K562 (cell line): Measurements from ENCODE around the gene C1orf74. TPM values are rescaled to one million over a fixed set of nuclear protein-coding genes. Genes with fewer than 3 reads are reported as not detected.
A peak's percentile ranks its signal among the peaks of the same experiment; 100 is the strongest.

Experiments used
- ATF1 ChIP-seq, 2 experiments: fragments of 450-650 bp in 1 of 2; IDR thresholded peaks; 2 replicates each; pipeline ENCODE4 v1.6.1; 2016; ENCODE audit warnings: missing compliant biosample characterization in 1 of 2, missing genetic modification characterization in 1 of 2
- CREM ChIP-seq: IDR thresholded peaks from 2 replicates; pipeline ENCODE4 v1.6.1; 2014; ENCODE audit warnings: antibody characterized with exemption, low read depth
- MAZ ChIP-seq, 2 experiments: fragments of 450-650 bp in 1 of 2; sonication (generic) in 1 of 2; formaldehyde crosslinking; IDR thresholded peaks in 1 of 2; conservative IDR thresholded peaks in 1 of 2; 2 replicates each; pipeline versions ENCODE4 v1.4.0 to v1.5.0; 2020; ENCODE audit warnings: mild to moderate bottlenecking in 1 of 2, missing genetic modification reagents in 1 of 2
- NCOA6 ChIP-seq: fragments of 450-650 bp; IDR thresholded peaks from 2 replicates; pipeline ENCODE4 v1.6.1; 2017; ENCODE audit warnings: mild to moderate bottlenecking
- NRF1 ChIP-seq, 2 experiments: fragments of 450-650 bp; IDR thresholded peaks in 1 of 2; conservative IDR thresholded peaks in 1 of 2; 2 replicates each; pipeline ENCODE4 v1.6.1; 2014; ENCODE audit warnings: mild to moderate bottlenecking in 2 of 2
- SOX6 ChIP-seq: fragments of 450-650 bp; IDR thresholded peaks from 2 replicates; pipeline ENCODE4 v1.6.1; 2014; ENCODE audit warnings: mild to moderate bottlenecking
- TBP ChIP-seq: optimal IDR thresholded peaks from 2 replicates; pipeline ENCODE3; 2011; ENCODE audit warnings: low read depth, low read length, improper control_type of control experiment
- ZNF274 ChIP-seq: IDR thresholded peaks from 2 replicates; pipeline ENCODE4 v1.6.1; 2011; ENCODE audit warnings: low read depth, mild to moderate bottlenecking, low read length, moderate library complexity, borderline replicate concordance
- ZNF696 ChIP-seq: fragments of 250-450 bp; sonication (Bioruptor Pico); conservative IDR thresholded peaks from 2 replicates; pipeline ENCODE4 v1.4.0; 2020; ENCODE audit warnings: mild to moderate bottlenecking, moderate library complexity
- ZNF75A ChIP-seq: fragments of 450-650 bp; formaldehyde crosslinking; IDR thresholded peaks from 2 replicates; pipeline ENCODE4 v1.4.0; 2020; ENCODE audit warnings: mild to moderate bottlenecking
- polyA plus RNA-seq, 8 experiments: library from polyadenylated mRNA; depleted of rRNA in 4 of 8; stranded (reverse) in 5 of 8; unstranded in 3 of 8; fragments of >200 nt; fragmentation: Nextera tagmentation in 2 of 8; fragmentation: Illumina TruSeq in 1 of 8; extraction: Ambion mirVana in 2 of 8; extraction: Trizol in 1 of 8; gene quantifications; 2 replicates each; pipeline versions ENCODE4 v1.2.1 to v1.2.3, GENCODE V29; 2011 to 2014; ENCODE audit warnings: inconsistent platforms in 1 of 8, missing spikeins in 1 of 8
- total RNA-seq, 7 experiments: library from RNA; depleted of rRNA in 6 of 7; stranded (reverse); fragments of >200 nt in 6 of 7; fragmentation: Illumina TruSeq in 2 of 7; extraction: Trizol in 2 of 7; gene quantifications; 2 replicates each; pipeline versions ENCODE4 v1.2.1 to v1.2.3, GENCODE V29; 2011 to 2021; ENCODE audit warnings: low replicate concordance in 1 of 7
- TF ChIP-seq, protein P1 (sequence below), 2 experiments: fragments of 450-650 bp; IDR thresholded peaks; 2 replicates each; pipeline ENCODE4 v1.6.1; 2018; ENCODE audit warnings: mild to moderate bottlenecking in 2 of 2, low read depth in 1 of 2; ENCODE audit not compliant: partially characterized antibody in 2 of 2
- TF ChIP-seq, protein P2 (sequence below): fragments of 450-650 bp; IDR thresholded peaks from 2 replicates; pipeline ENCODE4 v1.6.1; 2018; ENCODE audit not compliant: partially characterized antibody
- TF ChIP-seq, protein P3 (sequence below): fragments of 450-650 bp; formaldehyde crosslinking; IDR thresholded peaks from 2 replicates; pipeline ENCODE4 v1.4.0; 2020; ENCODE audit warnings: mild to moderate bottlenecking, moderate library complexity
- TF ChIP-seq, protein P4 (sequence below): fragments of 450-650 bp; IDR thresholded peaks from 2 replicates; pipeline ENCODE4 v1.6.1; 2018; ENCODE audit warnings: mild to moderate bottlenecking, low read depth; ENCODE audit not compliant: partially characterized antibody

C1orf74 gene
- total and polyA plus RNA-seq, 9 of the 15 experiments (the other 6 are each of a cell fraction or from before 2014, with no cell fraction given) = 4.0 to 7.6 (median 5.7) TPM

DNA sequence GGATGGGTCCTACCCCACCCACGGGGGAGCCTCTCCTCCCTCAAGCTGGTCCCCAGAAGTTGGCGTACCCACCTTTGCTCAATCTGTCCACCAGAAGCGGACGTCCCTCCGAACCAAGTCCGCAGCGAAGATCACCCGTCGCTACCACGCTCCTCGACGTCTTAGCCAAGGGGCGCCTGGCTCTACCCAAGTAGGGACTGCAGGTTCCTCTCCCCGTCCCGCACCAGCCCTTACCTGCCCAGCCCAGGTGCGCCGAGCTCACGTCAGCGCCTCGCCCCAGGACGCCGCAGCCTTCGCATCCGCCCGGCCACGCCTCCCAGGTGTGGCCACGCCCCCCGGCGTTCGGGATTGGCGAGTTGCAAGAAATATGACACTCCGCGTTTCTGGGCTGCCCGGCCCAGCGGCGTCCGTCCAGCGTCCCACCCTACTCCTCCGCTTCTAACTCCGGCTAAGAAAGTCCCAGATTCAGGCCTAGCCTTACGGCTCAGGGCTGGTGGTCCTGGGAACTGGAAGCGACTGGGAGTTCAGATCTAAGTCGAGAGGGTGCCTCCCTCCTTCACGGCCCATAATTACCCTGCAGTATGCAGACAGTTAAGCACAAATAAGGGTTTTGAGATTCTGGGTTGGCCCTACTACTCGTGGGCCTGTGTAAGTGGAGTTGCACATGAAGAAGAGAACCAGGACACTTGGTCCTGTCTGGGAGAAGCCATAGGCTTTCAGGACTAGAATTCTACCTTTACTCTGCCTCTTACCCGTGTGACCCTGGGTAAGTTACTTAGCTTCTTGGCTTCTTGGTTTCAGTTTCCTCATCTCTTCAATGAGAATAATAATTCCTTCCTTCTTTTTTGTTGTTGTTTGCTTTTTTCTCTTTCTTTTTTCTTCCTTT lies 21.8 kb upstream of the C1orf74 start, which contains the start of gene IRF6 (continued):
- peak; percentile 49 for TF ChIP-seq TBP
- TF ChIP-seq, protein P1, sequence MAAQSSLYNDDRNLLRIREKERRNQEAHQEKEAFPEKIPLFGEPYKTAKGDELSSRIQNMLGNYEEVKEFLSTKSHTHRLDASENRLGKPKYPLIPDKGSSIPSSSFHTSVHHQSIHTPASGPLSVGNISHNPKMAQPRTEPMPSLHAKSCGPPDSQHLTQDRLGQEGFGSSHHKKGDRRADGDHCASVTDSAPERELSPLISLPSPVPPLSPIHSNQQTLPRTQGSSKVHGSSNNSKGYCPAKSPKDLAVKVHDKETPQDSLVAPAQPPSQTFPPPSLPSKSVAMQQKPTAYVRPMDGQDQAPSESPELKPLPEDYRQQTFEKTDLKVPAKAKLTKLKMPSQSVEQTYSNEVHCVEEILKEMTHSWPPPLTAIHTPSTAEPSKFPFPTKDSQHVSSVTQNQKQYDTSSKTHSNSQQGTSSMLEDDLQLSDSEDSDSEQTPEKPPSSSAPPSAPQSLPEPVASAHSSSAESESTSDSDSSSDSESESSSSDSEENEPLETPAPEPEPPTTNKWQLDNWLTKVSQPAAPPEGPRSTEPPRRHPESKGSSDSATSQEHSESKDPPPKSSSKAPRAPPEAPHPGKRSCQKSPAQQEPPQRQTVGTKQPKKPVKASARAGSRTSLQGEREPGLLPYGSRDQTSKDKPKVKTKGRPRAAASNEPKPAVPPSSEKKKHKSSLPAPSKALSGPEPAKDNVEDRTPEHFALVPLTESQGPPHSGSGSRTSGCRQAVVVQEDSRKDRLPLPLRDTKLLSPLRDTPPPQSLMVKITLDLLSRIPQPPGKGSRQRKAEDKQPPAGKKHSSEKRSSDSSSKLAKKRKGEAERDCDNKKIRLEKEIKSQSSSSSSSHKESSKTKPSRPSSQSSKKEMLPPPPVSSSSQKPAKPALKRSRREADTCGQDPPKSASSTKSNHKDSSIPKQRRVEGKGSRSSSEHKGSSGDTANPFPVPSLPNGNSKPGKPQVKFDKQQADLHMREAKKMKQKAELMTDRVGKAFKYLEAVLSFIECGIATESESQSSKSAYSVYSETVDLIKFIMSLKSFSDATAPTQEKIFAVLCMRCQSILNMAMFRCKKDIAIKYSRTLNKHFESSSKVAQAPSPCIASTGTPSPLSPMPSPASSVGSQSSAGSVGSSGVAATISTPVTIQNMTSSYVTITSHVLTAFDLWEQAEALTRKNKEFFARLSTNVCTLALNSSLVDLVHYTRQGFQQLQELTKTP (IDR thresholded peaks at IDR 0.05; ENCODE audit: low read depth in 1 of 2, partially characterized antibody in 2 of 2) = peak; percentile 71 to 76
- peak; percentile 72 to 73 for TF ChIP-seq NRF1 (conservative IDR thresholded peaks at IDR 0.05 in 1 of 2, IDR thresholded peaks at IDR 0.05 in 1 of 2)
- TF ChIP-seq SOX6 = no peak; the same call in 1 of the 2 replicates
- TF ChIP-seq, protein P2, sequence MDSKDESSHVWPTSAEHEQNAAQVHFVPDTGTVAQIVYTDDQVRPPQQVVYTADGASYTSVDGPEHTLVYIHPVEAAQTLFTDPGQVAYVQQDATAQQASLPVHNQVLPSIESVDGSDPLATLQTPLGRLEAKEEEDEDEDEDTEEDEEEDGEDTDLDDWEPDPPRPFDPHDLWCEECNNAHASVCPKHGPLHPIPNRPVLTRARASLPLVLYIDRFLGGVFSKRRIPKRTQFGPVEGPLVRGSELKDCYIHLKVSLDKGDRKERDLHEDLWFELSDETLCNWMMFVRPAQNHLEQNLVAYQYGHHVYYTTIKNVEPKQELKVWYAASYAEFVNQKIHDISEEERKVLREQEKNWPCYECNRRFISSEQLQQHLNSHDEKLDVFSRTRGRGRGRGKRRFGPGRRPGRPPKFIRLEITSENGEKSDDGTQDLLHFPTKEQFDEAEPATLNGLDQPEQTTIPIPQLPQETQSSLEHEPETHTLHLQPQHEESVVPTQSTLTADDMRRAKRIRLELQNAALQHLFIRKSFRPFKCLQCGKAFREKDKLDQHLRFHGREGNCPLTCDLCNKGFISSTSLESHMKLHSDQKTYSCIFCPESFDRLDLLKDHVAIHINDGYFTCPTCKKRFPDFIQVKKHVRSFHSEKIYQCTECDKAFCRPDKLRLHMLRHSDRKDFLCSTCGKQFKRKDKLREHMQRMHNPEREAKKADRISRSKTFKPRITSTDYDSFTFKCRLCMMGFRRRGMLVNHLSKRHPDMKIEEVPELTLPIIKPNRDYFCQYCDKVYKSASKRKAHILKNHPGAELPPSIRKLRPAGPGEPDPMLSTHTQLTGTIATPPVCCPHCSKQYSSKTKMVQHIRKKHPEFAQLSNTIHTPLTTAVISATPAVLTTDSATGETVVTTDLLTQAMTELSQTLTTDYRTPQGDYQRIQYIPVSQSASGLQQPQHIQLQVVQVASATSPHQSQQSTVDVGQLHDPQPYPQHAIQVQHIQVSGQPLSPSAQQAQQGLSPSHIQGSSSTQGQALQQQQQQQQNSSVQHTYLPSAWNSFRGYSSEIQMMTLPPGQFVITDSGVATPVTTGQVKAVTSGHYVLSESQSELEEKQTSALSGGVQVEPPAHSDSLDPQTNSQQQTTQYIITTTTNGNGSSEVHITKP = peak; percentile 58
- peak in 1 of 2 experiments; percentile 65; a peak in 2 of 4 replicates for TF ChIP-seq MAZ (CRISPR knock-in tag; conservative IDR thresholded peaks at IDR 0.05 in 1 of 2, IDR thresholded peaks at IDR 0.05 in 1 of 2)
- TF ChIP-seq, protein P3, sequence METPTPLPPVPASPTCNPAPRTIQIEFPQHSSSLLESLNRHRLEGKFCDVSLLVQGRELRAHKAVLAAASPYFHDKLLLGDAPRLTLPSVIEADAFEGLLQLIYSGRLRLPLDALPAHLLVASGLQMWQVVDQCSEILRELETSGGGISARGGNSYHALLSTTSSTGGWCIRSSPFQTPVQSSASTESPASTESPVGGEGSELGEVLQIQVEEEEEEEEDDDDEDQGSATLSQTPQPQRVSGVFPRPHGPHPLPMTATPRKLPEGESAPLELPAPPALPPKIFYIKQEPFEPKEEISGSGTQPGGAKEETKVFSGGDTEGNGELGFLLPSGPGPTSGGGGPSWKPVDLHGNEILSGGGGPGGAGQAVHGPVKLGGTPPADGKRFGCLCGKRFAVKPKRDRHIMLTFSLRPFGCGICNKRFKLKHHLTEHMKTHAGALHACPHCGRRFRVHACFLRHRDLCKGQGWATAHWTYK (CRISPR knock-in tag) = 0 out of 2 replicates have a peak, but pooled peaks have one; percentile 21
- no peak for TF ChIP-seq ZNF75A (CRISPR knock-in tag)
- no peak for TF ChIP-seq ZNF696
- TF ChIP-seq CREM = peak; percentile 74
- TF ChIP-seq NCOA6 = no peak
- no peak for TF ChIP-seq ATF1 (CRISPR knock-in tag; IDR thresholded peaks at IDR 0.05)
- TF ChIP-seq ATF1 (tag; IDR thresholded peaks at IDR 0.05) = peak; percentile 88
- TF ChIP-seq ZNF274 = no peak
- TF ChIP-seq, protein P4, sequence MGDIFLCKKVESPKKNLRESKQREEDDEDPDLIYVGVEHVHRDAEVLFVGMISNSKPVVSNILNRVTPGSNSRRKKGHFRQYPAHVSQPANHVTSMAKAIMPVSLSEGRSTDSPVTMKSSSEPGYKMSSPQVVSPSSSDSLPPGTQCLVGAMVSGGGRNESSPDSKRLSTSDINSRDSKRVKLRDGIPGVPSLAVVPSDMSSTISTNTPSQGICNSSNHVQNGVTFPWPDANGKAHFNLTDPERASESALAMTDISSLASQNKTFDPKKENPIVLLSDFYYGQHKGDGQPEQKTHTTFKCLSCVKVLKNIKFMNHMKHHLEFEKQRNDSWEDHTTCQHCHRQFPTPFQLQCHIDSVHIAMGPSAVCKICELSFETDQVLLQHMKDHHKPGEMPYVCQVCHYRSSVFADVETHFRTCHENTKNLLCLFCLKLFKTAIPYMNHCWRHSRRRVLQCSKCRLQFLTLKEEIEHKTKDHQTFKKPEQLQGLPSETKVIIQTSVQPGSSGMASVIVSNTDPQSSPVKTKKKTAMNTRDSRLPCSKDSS = no peak
